ENCODE results near the gene PDGFB. TPM values are rescaled to one million over a fixed set of nuclear protein-coding genes. Genes with fewer than 3 reads are reported as not detected.

Gene PDGFB
- total and polyA plus RNA-seq, 9 donors: 3.9 to 10.7 (median 5.5) TPM

DNA sequence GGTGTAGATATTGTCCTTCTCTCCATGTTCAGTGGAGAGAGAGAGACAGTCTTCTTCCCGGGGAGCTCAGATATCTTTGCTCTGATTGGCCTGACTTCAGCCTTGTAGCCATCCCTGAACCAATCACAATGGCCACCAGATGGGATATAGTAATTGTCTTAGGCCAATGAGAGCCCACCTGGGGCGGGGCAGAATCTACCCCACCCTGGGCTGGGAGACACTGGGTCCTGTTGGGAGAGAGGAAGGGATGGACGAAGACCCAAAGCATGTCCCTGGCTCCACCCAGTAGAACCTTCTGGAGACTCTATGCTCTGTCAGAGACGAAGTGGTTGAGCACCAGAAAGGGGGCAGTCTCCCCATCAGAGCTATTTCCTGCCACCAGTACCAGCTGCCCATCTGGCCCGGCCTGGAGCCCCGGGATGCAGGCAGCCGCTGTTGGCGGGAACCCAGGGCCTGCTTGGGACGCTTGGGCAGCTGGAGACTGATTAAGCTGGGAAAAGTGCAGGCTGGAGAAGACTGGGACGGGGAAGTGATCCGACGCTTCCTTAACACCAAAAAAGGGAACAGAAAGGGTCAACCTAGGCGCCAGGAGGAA is 60.7 kb downstream of the PDGFB start:
- TF ChIP-seq POLR2A (IDR thresholded peaks at IDR 0.05) (no peak), EP300 (IDR thresholded peaks at IDR 0.05) (no peak)
- TF ChIP-seq, protein P1, sequence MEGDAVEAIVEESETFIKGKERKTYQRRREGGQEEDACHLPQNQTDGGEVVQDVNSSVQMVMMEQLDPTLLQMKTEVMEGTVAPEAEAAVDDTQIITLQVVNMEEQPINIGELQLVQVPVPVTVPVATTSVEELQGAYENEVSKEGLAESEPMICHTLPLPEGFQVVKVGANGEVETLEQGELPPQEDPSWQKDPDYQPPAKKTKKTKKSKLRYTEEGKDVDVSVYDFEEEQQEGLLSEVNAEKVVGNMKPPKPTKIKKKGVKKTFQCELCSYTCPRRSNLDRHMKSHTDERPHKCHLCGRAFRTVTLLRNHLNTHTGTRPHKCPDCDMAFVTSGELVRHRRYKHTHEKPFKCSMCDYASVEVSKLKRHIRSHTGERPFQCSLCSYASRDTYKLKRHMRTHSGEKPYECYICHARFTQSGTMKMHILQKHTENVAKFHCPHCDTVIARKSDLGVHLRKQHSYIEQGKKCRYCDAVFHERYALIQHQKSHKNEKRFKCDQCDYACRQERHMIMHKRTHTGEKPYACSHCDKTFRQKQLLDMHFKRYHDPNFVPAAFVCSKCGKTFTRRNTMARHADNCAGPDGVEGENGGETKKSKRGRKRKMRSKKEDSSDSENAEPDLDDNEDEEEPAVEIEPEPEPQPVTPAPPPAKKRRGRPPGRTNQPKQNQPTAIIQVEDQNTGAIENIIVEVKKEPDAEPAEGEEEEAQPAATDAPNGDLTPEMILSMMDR (IDR thresholded peaks at IDR 0.05): no peak
- no peaks in the 10 kb centered on the region for H3K36me3 ChIP-seq
- WGBS, 3 donors: 37 to 65% (median 54%) methylated on average over 13 of the region's 13 CpGs
- intact Hi-C loops (cut with DNase I): loop anchor here in 1 of 4 donors (5.0 kb wide), 1 partner anchor 113 kb away; no protein-coding TSS in a partner anchor
- no peaks in the 10 kb centered on the region for H3K27me3 ChIP-seq
- peak in 1 of 5 donors; percentile 19 for DNase-seq
- peaks cover 6% of the 10 kb centered on the region for H3K4me1 ChIP-seq (ENCODE audit: insufficient read depth)
- no peak overlapping the region for H3K27ac ChIP-seq
- H3K4me3 ChIP-seq: no peak overlapping the region
- H3K9me3 ChIP-seq: no peaks in the 10 kb centered on the region

DNA sequence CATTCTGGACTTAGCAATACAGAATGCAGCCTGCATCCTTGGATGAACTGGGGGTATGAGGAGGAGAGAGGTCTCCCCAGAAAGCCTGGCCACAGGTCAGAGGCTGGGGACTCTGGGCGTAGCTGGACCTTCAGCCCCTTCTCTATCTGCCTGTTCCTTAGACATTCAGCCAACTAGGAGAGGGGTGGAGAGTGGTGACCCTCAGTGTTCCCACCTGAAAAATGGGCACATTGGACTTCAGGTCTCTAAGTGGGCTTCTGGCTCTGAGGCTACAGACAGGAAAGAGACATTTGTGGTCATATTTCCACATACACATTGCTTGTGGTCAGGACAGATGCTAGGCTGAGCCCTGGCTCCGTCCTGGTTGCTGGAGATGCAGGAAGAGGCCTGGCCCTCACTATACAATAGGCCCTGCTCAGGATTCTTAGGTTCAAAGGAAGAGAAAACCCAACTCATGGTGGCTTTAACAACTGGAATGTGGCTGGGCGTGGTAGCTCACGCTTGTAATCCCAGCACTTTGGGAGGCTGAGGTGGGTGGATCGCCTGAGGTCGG is 62.2 kb downstream of the PDGFB start:
- Histone ChIP-seq H3K27me3 (no peaks in the 10 kb centered on the region), H3K27ac (no peak overlapping the region), H3K36me3 (no peaks in the 10 kb centered on the region), H3K4me1 (ENCODE audit: insufficient read depth) (peaks cover 6% of the 10 kb centered on the region), H3K4me3 (no peak overlapping the region), H3K9me3 (no peaks in the 10 kb centered on the region)
- WGBS, 3 donors: 93 to 95% (median 94%) methylated on average over 6 of the region's 6 CpGs
- TF ChIP-seq, protein P1 (IDR thresholded peaks at IDR 0.05): no peak
- no peak for TF ChIP-seq POLR2A (IDR thresholded peaks at IDR 0.05)
- intact Hi-C loops (cut with DNase I): loop anchor here in 1 of 4 donors (5.0 kb wide), 1 partner anchor 115 kb away; no protein-coding TSS in a partner anchor
- no peak for DNase-seq

DNA sequence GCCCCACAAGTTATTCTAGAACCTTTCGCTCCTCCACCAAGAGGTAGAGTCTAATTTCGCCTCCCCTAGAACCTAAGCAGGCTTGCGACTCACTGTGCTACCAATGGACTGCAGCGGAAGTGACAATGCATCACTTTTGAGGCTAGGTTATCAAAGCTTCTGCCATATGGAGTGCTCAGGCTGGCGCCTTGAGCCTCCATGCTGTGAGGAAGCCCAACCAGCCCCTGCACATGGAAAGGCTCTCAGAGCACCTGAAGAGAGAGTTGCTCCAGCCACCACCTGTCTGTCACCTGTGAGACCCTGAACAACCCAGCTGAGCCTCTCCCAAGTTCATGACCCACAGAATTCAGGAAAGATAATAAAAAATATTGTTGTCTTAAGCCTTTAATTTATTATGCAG is 63.0 kb downstream of the PDGFB start:
- TF ChIP-seq EP300 (IDR thresholded peaks at IDR 0.05): no peak
- TF ChIP-seq POLR2A (IDR thresholded peaks at IDR 0.05): no peak
- TF ChIP-seq, protein P1 (IDR thresholded peaks at IDR 0.05): no peak
- no peaks in the 10 kb centered on the region for H3K36me3 ChIP-seq
- no peak for DNase-seq
- no peaks in the 10 kb centered on the region for H3K27me3 ChIP-seq
- H3K9me3 ChIP-seq: no peaks in the 10 kb centered on the region
- H3K27ac ChIP-seq: no peak overlapping the region
- H3K4me1 ChIP-seq (ENCODE audit: insufficient read depth): peaks cover 9% of the 10 kb centered on the region
- H3K4me3 ChIP-seq: no peak overlapping the region
- WGBS, 3 donors: 77 to 96% (median 95%) methylated on average over 5 of the region's 5 CpGs
- intact Hi-C loops (cut with DNase I): loop anchor here in 1 of 4 donors (5.0 kb wide), 1 partner anchor 116 kb away; no protein-coding TSS in a partner anchor

DNA sequence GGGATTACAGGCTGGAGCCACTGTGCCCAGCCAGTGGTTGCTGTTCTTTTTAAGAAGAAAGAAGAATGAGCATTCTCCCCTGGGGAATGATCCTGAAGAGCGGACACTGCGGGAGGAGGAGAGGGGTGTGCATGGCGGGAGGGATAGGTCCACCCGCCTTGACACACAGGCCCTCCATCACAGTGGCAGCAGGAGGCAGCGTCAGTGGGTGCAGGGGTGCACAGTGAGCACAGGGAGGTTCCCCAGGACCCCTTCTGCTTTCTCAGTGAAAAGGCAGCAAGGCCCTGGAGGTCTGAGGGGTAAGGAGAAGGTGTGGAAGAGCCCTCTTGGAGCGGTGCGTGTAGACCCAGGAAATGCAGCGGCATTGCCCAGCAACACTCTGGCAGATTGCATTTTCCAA is 63.4 kb downstream of the PDGFB start:
- no peaks in the 10 kb centered on the region for H3K36me3 ChIP-seq
- H3K27me3 ChIP-seq: no peaks in the 10 kb centered on the region
- H3K27ac ChIP-seq: no peak overlapping the region
- 96 to 97% (median 96%) methylated on average over 8 of the region's 8 CpGs for WGBS, 3 donors
- no peak for DNase-seq
- intact Hi-C loops (cut with DNase I): loop anchor here in 1 of 4 donors (5.0 kb wide), 1 partner anchor 116 kb away; no protein-coding TSS in a partner anchor
- TF ChIP-seq EP300 (IDR thresholded peaks at IDR 0.05) (no peak), POLR2A (IDR thresholded peaks at IDR 0.05) (no peak)
- TF ChIP-seq, protein P1 (IDR thresholded peaks at IDR 0.05): no peak
- H3K4me1 ChIP-seq (ENCODE audit: insufficient read depth): peaks cover 12% of the 10 kb centered on the region
- no peak overlapping the region for H3K4me3 ChIP-seq
- H3K9me3 ChIP-seq: no peaks in the 10 kb centered on the region

Data from ovary (tissue), 9 donors.